ENCODE measurements around the gene SUDS3.

SUDS3 gene

DNA sequence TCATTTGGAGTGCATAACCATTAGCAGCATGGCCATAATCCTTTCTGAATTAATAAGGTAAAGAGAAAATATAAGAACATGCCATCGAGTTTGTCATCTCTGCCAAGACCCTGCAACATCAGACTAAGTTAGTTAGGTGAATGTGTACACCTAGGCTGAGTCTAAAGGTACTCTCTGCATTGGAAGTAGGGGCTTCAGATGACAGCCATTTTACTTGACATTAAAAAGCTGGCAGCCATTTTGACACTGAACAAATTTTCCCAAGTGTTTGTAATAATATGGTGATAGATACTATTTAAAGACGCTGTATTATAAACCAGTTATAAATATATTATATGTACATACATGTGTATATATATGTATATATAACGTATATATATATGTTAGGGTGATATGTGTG lies 79.0 kb downstream of the SUDS3 start:
- DNase-seq (ENCODE audit: low read depth), result no peak

GRCh38 chr12:118456741-118457140 lies 80.4 kb downstream of the SUDS3 start:
- no peak for DNase-seq (ENCODE audit: low read depth)

GRCh38 chr12:118459110-118459509 lies 82.8 kb downstream of the SUDS3 start:
- no peak for DNase-seq (ENCODE audit: low read depth)

GRCh38 chr12:118463677-118464076 lies 87.3 kb downstream of the SUDS3 start:
- DNase-seq (ENCODE audit: low read depth), result no peak

- no peak for DNase-seq (ENCODE audit: low read depth)
Observed at GRCh38 chr12:118465706-118466105, 89.4 kb downstream of the SUDS3 start.

Measured in amniotic epithelial cell (primary cell).